SHP77 (cell line): Measurements from ENCODE around the gene ERCC4.

Experiments
- DNase-seq, 2 experiments: peaks; one replicate each; lab custom pipeline; 2025; lab: John Stamatoyannopoulos, UW

The ERCC4 gene

GRCh38 chr16:13994239-13995106, 74.5 kb downstream of the ERCC4 start:
- peak in 1 of 2 experiments; percentile 30 for DNase-seq

GRCh38 chr16:13995194-13995593, 75.2 kb downstream of the ERCC4 start:
- no peak for DNase-seq

- no peak for DNase-seq
Observed at GRCh38 chr16:13996778-13997288, 76.9 kb downstream of the ERCC4 start.

- no peak for DNase-seq
Observed at GRCh38 chr16:13997526-13997925, 77.6 kb downstream of the ERCC4 start.

- DNase-seq, result peak; percentile 67 to 82
Observed at GRCh38 chr16:13997933-13998332, 78.0 kb downstream of the ERCC4 start.

- no peak for DNase-seq
Observed at GRCh38 chr16:13999071-13999894, 79.3 kb downstream of the ERCC4 start.

- no peak for DNase-seq
Observed at GRCh38 chr16:13999895-14000425, 80.0 kb downstream of the ERCC4 start.

GRCh38 chr16:14001521-14001920, 81.6 kb downstream of the ERCC4 start:
- no peak for DNase-seq
